ENCODE results near the gene C2orf81.
"Not testable (repeated sequence)": the region's sequence is repeated elsewhere in the genome, so short reads cannot be mapped to it uniquely, and the experiment has no call there.

The C2orf81 gene

GRCh38 chr2:74421221-74421870 is at the start of gene C2orf81, which contains the start of gene WDR54:
Gene C2orf81, minus strand, starts transcription at chr2:74421619. Its CDS starts 59 bp downstream, at chr2:74421560.
Gene WDR54, plus strand, starts transcription at chr2:74421730. Its CDS starts 424 bp downstream, at chr2:74422154.
- DNase-seq (ENCODE audit: insufficient read length, low spot score): peak; percentile 95
- FAIRE-seq: peak; percentile 93

GRCh38 chr2:74470742-74471141 is 49.3 kb upstream of the C2orf81 start:
- FAIRE-seq; DNase-seq (ENCODE audit: insufficient read length, low spot score): not testable (repeated sequence)

- FAIRE-seq (no peak), DNase-seq (ENCODE audit: insufficient read length, low spot score) (no peak)
Measured at GRCh38 chr2:74464406-74464805, 43.0 kb upstream of the C2orf81 start.

GRCh38 chr2:74462786-74463105 is 41.3 kb upstream of the C2orf81 start:
- FAIRE-seq (no peak), DNase-seq (ENCODE audit: insufficient read length, low spot score) (no peak)

- DNase-seq (ENCODE audit: insufficient read length, low spot score) (no peak), FAIRE-seq (no peak)
Measured at GRCh38 chr2:74462054-74462785, 40.8 kb upstream of the C2orf81 start.

GRCh38 chr2:74461187-74462053 is 40.0 kb upstream of the C2orf81 start:
- DNase-seq (ENCODE audit: insufficient read length, low spot score) (no peak), FAIRE-seq (no peak)

GRCh38 chr2:74460187-74460586 is 38.8 kb upstream of the C2orf81 start:
- not testable (repeated sequence) for FAIRE-seq; DNase-seq (ENCODE audit: insufficient read length, low spot score)

- FAIRE-seq; DNase-seq (ENCODE audit: insufficient read length, low spot score): not testable (repeated sequence)
Measured at GRCh38 chr2:74459503-74460118, 38.2 kb upstream of the C2orf81 start.

- FAIRE-seq (no peak), DNase-seq (ENCODE audit: insufficient read length, low spot score) (no peak)
Measured at GRCh38 chr2:74458938-74459363, 37.5 kb upstream of the C2orf81 start.

- DNase-seq (ENCODE audit: insufficient read length, low spot score): no peak
- peak; percentile 97 for FAIRE-seq
Measured at GRCh38 chr2:74458132-74458937, 36.9 kb upstream of the C2orf81 start, which contains the start of gene WBP1. Gene WBP1, plus strand, starts transcription at chr2:74458438. Its CDS starts 165 bp downstream, at chr2:74458603.

GRCh38 chr2:74457549-74458131 is 36.2 kb upstream of the C2orf81 start:
- FAIRE-seq: no peak

GRCh38 chr2:74457129-74457548 is 35.7 kb upstream of the C2orf81 start:
- DNase-seq (ENCODE audit: insufficient read length, low spot score) (no peak), FAIRE-seq (no peak)

More at GRCh38 chr2:74457549-74458131, 36.2 kb upstream of the C2orf81 start:
- DNase-seq (ENCODE audit: insufficient read length, low spot score): no peak

- FAIRE-seq: peak; percentile 97
Measured at GRCh38 chr2:74454654-74455511, 33.5 kb upstream of the C2orf81 start, which contains the start of gene INO80B. Gene INO80B, plus strand, starts transcription at chr2:74455087. Its CDS starts 30 bp downstream, at chr2:74455117.

GRCh38 chr2:74450570-74451190 is 29.3 kb upstream of the C2orf81 start:
- FAIRE-seq (no peak), DNase-seq (ENCODE audit: insufficient read length, low spot score) (no peak)

More at GRCh38 chr2:74454654-74455511, 33.5 kb upstream of the C2orf81 start, which contains the start of gene INO80B:
- peak; percentile 75 for DNase-seq (ENCODE audit: insufficient read length, low spot score)

GRCh38 chr2:74448771-74449170 is 27.4 kb upstream of the C2orf81 start:
- FAIRE-seq: no peak
- no peak for DNase-seq (ENCODE audit: insufficient read length, low spot score)

GRCh38 chr2:74447230-74447999 is 26.0 kb upstream of the C2orf81 start:
- FAIRE-seq (no peak), DNase-seq (ENCODE audit: insufficient read length, low spot score) (no peak)
